Bronchial epithelial cell (primary cell): ENCODE measurements around the gene CUBN. TPM values are rescaled to one million over a fixed set of nuclear protein-coding genes. Genes with fewer than 3 reads are reported as not detected.

ENCODE experiments used
- DNase-seq: peaks from one replicate; pipeline ENCODE4 v3.0.0-alpha.2; 2010; ENCODE audit warnings: low read depth
- FAIRE-seq: peaks from 2 replicates; lab custom pipeline; 2011; peaks lifted over from hg19 to GRCh38; lab: Jason Lieb, UNC
- H3K27me3 ChIP-seq: 2 replicates; pipeline ENCODE4 v1.5.1; 2011; ENCODE audit warnings: low read length; ENCODE audit not compliant: control insufficient read depth, insufficient read depth
- H3K36me3 ChIP-seq: 2 replicates; pipeline ENCODE4 v1.5.1; 2011; ENCODE audit warnings: low read length; ENCODE audit not compliant: control insufficient read depth, insufficient read depth
- H3K4me3 ChIP-seq: 2 replicates; pipeline ENCODE4 v1.5.1; 2011; ENCODE audit warnings: mild to moderate bottlenecking, low read depth, low read length, control low read depth
- total RNA-seq: library from RNA; depleted of rRNA; stranded (reverse); fragments of >200 nt; gene quantifications from 2 replicates; pipeline ENCODE4 v1.2.1, GENCODE V29; 2014
- TF ChIP-seq, protein P1 (sequence below): IDR thresholded peaks from 2 replicates; pipeline ENCODE4 v1.5.1; 2011; ENCODE audit warnings: mild to moderate bottlenecking, moderate library complexity, low read length, control low read depth, inconsistent platforms; ENCODE audit not compliant: insufficient read depth, severe bottlenecking

The CUBN gene
- total RNA-seq, 1 donor from 2014 or later, result 0.53 TPM

DNA sequence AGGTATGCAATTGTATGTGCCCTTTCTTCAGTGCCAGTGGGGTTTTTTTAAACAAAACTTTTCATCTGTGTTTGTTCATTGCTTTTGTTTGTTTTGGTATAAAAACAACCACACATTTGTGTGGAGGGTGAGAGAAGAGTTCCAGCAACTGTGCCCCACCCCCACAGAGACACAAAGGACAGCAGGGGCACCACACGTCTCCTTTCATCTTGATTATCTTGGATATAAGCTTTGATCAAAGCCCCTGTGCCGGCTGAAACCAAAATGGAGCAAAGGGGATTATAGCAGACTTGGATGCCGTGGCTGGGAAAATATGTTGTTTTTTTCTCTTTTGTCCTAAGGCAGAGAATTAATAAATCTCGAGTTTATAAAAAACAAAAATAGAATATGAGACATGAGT is 200.5 kb downstream of the CUBN start:
- no peak for FAIRE-seq

DNA sequence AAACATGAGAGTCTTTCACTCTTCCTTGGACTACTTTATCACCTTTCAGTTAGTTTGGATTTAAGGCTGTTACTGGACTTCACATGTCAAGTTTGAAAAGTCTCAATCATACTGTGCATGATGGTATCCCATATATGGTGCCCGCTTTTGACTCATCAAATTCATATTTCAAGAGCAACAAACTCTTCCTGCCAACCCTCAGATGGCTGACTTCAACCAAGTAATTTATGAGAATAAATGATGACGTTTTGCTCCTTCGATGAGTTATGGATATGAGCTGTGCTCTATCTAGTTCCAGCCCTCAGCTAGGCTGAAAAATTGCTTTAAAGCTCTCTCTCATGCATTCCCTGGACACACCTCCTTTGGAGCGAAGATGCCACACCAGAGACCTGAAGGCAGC is 202.1 kb downstream of the CUBN start:
- no peak for FAIRE-seq
- TF ChIP-seq, protein P1, sequence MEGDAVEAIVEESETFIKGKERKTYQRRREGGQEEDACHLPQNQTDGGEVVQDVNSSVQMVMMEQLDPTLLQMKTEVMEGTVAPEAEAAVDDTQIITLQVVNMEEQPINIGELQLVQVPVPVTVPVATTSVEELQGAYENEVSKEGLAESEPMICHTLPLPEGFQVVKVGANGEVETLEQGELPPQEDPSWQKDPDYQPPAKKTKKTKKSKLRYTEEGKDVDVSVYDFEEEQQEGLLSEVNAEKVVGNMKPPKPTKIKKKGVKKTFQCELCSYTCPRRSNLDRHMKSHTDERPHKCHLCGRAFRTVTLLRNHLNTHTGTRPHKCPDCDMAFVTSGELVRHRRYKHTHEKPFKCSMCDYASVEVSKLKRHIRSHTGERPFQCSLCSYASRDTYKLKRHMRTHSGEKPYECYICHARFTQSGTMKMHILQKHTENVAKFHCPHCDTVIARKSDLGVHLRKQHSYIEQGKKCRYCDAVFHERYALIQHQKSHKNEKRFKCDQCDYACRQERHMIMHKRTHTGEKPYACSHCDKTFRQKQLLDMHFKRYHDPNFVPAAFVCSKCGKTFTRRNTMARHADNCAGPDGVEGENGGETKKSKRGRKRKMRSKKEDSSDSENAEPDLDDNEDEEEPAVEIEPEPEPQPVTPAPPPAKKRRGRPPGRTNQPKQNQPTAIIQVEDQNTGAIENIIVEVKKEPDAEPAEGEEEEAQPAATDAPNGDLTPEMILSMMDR, result no peak
- DNase-seq, result no peak
- H3K36me3 ChIP-seq, result no peaks in the 10 kb centered on the region
- no peak overlapping the region for H3K4me3 ChIP-seq
- H3K27me3 ChIP-seq, result no peaks in the 10 kb centered on the region

More for the DNA sequence above, 200.5 kb downstream of the CUBN start:
- TF ChIP-seq, protein P1, result no peak
- no peak for DNase-seq
- no peaks in the 10 kb centered on the region for H3K36me3 ChIP-seq
- H3K4me3 ChIP-seq, result no peak overlapping the region
- H3K27me3 ChIP-seq, result no peaks in the 10 kb centered on the region

DNA sequence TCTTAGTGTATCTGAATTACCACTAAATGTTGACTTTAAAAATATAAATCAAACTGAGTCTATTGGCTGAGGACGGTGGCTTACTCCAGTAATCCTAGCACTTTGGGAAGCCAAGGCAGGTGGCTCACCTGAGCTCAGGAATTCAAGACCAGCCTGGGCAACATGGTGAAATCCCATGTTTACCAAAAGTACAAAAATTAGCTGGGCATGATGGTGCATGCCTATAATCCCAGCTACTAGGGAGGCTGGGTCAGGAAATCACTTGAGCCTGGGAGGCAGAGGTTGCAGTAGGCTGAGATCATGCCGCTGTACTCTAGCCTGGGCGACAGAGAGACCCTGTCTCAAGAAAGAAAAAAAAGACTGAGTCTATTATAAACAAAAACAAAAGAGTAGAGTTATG is 205.9 kb downstream of the CUBN start:
- TF ChIP-seq, protein P1, result no peak
- Histone ChIP-seq H3K36me3 (no peaks in the 10 kb centered on the region), H3K27me3 (no peaks in the 10 kb centered on the region), H3K4me3 (no peak overlapping the region)
- FAIRE-seq (no peak), DNase-seq (peak; percentile 75)

DNA sequence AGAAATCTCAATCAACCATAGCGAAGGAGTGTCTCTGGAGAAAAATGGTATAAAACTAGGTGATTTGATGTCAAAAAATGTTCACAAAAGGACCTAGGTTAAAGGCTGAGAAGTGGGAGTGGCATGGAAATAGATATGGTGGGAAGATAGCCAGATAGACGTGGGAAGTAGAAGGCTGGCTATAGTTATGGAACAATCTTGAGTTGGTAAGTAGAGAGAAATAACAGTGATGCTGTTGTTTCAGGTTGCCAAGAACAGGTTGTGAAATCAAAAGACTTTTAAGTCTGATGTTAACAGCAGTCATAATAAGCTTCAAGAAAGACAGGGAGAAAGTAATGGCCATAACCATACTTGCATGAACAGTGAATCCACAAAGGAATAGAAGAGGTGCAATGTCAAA is 206.3 kb downstream of the CUBN start:
- no peak for DNase-seq
- Histone ChIP-seq H3K27me3 (no peaks in the 10 kb centered on the region), H3K4me3 (no peak overlapping the region), H3K36me3 (no peaks in the 10 kb centered on the region)
- FAIRE-seq, result no peak
- TF ChIP-seq, protein P1, result no peak

DNA sequence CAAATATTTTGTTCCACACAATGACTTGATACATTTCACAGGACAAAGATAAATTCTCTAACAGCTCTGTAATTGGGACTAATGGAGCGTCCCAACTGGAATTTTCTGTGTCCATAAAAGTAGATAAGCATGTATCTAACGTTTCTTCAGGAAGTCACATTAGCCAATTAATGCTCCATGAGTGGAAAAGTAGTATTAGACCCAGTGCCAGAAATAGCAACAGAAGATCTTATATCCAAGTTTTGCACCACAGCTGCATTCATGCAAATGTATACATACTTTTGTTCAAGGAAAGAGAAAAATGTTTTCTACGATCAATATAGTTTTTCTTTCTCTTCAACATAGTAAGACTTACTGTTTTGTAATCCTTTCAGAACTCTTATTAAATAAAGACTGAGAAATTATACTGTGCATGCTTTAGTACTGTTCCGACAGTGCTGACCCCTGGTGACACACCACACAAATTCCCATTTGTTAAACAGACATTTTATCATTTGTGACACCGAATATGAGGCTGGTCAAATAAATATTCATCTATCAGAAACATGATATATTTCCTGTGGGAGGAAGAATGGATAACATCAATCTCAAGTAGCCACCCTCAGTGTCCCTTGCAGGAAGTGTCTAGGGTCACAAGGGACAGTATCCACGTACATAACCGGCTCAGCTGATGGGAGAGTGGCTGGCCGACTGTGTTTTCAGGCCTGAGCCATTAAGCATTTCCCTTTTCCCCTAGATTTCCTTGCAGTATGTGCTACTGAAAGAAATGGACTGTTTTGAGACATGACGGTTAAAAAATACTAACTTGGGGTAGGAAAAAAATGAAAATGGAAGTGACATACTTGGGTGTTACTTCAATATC is 210.3 kb downstream of the CUBN start:
- DNase-seq (no peak), FAIRE-seq (no peak)
- Histone ChIP-seq H3K27me3 (no peaks in the 10 kb centered on the region), H3K36me3 (no peaks in the 10 kb centered on the region), H3K4me3 (no peak overlapping the region)
- TF ChIP-seq, protein P1, result no peak

DNA sequence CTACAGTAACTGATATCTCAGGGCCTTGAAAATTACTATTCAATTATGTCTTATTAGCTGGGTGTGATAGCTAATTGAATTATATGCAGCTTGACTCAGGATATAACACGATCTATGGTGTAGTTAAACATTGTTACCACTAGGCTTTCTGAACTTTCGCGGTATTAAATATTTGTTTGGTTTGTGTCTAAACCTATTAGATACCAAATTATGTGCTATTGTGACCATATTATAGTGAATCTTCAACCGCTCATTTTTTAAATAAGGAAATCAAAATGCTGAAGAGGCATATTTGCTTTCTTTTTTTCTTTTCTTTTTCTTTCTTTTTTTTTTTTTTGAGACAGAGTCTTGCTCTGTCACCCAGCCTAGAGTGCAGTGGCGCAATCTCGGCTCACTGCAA is 213.1 kb downstream of the CUBN start:
- Histone ChIP-seq H3K27me3 (no peaks in the 10 kb centered on the region), H3K4me3 (no peak overlapping the region), H3K36me3 (no peaks in the 10 kb centered on the region)
- DNase-seq, result no peak
- TF ChIP-seq, protein P1, result no peak
- FAIRE-seq, result no peak
